ENCODE measurements around the gene DARS2. TPM values are rescaled to one million over a fixed set of nuclear protein-coding genes. Genes with fewer than 3 reads are reported as not detected.

DARS2 gene
- total and polyA plus RNA-seq, 10 of the 15 experiments (the other 5 are each of a cell fraction or from before 2014, with no cell fraction given): 23.9 to 69.7 (median 37.3) TPM

DNA sequence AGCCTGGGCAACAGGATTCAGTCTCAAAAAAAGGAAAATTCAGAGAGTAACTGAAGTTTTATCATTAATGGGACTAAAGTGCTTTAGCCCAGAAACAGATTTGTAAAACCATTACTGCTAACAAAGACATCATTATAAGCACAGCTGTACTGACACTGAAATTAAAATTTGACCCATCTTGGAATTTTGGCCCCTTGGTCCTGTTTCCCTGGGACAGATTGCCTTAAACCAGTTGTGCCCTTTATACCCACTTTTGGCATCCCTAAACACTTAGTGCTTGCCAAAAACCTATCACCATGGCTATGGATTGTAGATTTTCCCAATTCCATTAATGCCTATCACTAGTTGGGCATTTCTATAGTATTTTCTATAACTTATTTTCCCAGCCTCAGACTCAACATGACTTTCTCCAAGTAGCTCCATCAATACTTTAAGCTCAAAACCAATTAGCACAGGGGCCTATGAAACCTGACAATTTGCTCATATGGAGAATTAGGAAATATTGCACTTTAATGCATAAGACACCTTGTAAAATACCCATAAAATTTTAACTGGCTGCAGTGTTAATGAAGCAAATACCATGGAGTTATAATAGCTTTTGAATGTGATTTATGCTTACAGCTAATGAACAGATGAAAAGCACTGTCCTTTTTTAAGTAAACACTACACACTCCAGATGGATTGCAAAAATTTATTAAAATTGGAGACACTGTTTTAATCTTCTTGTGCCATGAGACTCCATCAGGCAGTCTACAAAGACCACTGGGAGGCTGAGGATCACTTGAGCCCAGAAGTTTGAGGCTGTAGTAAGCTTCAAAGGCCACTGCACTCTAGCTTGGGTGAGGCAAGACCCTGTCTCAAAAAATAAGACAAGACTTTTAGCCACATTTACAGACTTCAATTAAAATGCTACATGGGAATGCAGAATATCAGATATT is 39.0 kb downstream of the DARS2 start:
- Histone ChIP-seq H3K36me3 (ENCODE audit: control insufficient read depth in 2 of 2, insufficient read depth in 2 of 2, low read length in 1 of 2) (peaks cover 4 to 31% of the 10 kb centered on the region in 2 experiments), H3K27ac (ENCODE audit: control insufficient read depth, insufficient read depth) (peak overlapping the region; percentile 25; the same call in 1 of the 2 replicates), H3K79me2 (ENCODE audit: control insufficient read depth, insufficient read depth, low read length) (peaks cover 38% of the 10 kb centered on the region), H3K9me3 (replicated peaks; ENCODE audit: control insufficient read depth, insufficient read depth, low read length) (no peaks in the 10 kb centered on the region), H3K4me3 (peak overlapping the region; percentile 81), H2AFZ (ENCODE audit: control insufficient read depth, low read depth, low read length) (no peak overlapping the region), H3K4me1 (ENCODE audit: control insufficient read depth, insufficient read depth, low read length) (peaks cover 4% of the 10 kb centered on the region; the same call in 1 of the 2 replicates), H3K9ac (ENCODE audit: control insufficient read depth, insufficient read depth, low read length) (peak overlapping the region; percentile 7; the same call in 1 of the 2 replicates), H4K20me1 (ENCODE audit: control insufficient read depth, insufficient read depth) (no peaks in the 10 kb centered on the region), H3K27me3 (replicated peaks in 1 of 2; ENCODE audit: control insufficient read depth in 2 of 2, insufficient read depth in 2 of 2, low read length in 1 of 2) (no peaks in the 10 kb centered on the region), H3K4me2 (ENCODE audit: control insufficient read depth, insufficient read depth) (peak overlapping the region; percentile 34; the same call in 1 of the 2 replicates)
- no TSS peak for BruUV-seq (replicated peaks)
- FAIRE-seq (no peak), DNase-seq (ENCODE audit: low read depth, low spot score) (no peak), ATAC-seq (no peak)
- ChIA-PET SMC1A (ENCODE audit: uncharacterized antibody, unreplicated experiment) (interaction anchor here (1.0 to 1.7 kb wide), 6 partner anchors 10 to 155 kb away, joined by 3 to 6 read pairs (median 5); no protein-coding TSS in a partner anchor), RAD21 (ENCODE audit: unreplicated experiment) (interaction anchor here (1.2 kb wide), 1 partner anchor 354 kb away, joined by 3 read pairs; no protein-coding TSS in a partner anchor), POLR2A (interaction anchor here (0.5 to 1.7 kb wide), 6 partner anchors 12 to 63 kb away, joined by 3 to 7 read pairs (median 4); partner anchors contain the start of gene DARS2), CTCF (interaction anchor here (1.2 to 3.9 kb wide), 5 partner anchors 38 to 433 kb away, joined by 3 to 15 read pairs (median 4); partner anchors contain the start of genes CENPL and DARS2)
- in situ Hi-C loops (cut with MboI) (no loop called here), intact Hi-C loops (cut with micrococcal nuclease; ENCODE audit: unreplicated experiment) (loop anchor here (10.0 kb wide), 2 partner anchors 141 to 351 kb away; no protein-coding TSS in a partner anchor)
- TF ChIP-seq FOS (IDR thresholded peaks at IDR 0.05; ENCODE audit: borderline replicate concordance, extremely low read depth, insufficient read length) (no peak), ETV6 (conservative IDR thresholded peaks at IDR 0.05 in 1 of 2, IDR thresholded peaks at IDR 0.05 in 1 of 2; ENCODE audit: borderline replicate concordance in 1 of 2, low read depth in 1 of 2) (no peak), MEF2B (IDR thresholded peaks at IDR 0.05; ENCODE audit: partially characterized antibody, poor library complexity, severe bottlenecking) (no peak), NFYA (IDR thresholded peaks at IDR 0.05; ENCODE audit: borderline replicate concordance, low read depth, low read length) (no peak), REST (IDR thresholded peaks at IDR 0.05; ENCODE audit: low read depth, low read length) (no peak), BACH1 (IDR thresholded peaks at IDR 0.05; ENCODE audit: borderline replicate concordance) (no peak), CREM (IDR thresholded peaks at IDR 0.05; ENCODE audit: low read depth) (no peak), FOXK2 (IDR thresholded peaks at IDR 0.05) (no peak), POLR2A (IDR thresholded peaks at IDR 0.05; ENCODE audit: low read depth, low read length) (peak; percentile 30; the same call in 1 of the 2 replicates), BCL3 (IDR thresholded peaks at IDR 0.05; ENCODE audit: borderline replicate concordance, insufficient read depth, low read depth, low read length, poor library complexity, severe bottlenecking) (peak; percentile 39), TAF1 (IDR thresholded peaks at IDR 0.05; ENCODE audit: borderline replicate concordance, low read depth, low read length) (no peak), SPI1 (IDR thresholded peaks at IDR 0.05; ENCODE audit: borderline replicate concordance, insufficient read depth, low read depth, low read length) (no peak), SMC3 (IDR thresholded peaks at IDR 0.05; ENCODE audit: borderline replicate concordance, low read length) (no peak)
- TF ChIP-seq, protein P1, sequence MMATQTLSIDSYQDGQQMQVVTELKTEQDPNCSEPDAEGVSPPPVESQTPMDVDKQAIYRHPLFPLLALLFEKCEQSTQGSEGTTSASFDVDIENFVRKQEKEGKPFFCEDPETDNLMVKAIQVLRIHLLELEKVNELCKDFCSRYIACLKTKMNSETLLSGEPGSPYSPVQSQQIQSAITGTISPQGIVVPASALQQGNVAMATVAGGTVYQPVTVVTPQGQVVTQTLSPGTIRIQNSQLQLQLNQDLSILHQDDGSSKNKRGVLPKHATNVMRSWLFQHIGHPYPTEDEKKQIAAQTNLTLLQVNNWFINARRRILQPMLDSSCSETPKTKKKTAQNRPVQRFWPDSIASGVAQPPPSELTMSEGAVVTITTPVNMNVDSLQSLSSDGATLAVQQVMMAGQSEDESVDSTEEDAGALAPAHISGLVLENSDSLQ (IDR thresholded peaks at IDR 0.05): no peak

Data from GM12878 (cell line).